SK-N-SH (cell line): ENCODE data around the gene ZSWIM7.

Experiments used
- CHD2 ChIP-seq: fragments of 150-350 bp; IDR thresholded peaks from 2 replicates; pipeline ENCODE4 v1.6.1; 2018; ENCODE audit warnings: low read length; ENCODE audit not compliant: partially characterized antibody
- CTCF ChIP-seq: fragments of 200-600 bp; sonication (generic); IDR thresholded peaks from 2 replicates; pipeline ENCODE4 v1.6.1; 2017; ENCODE audit warnings: antibody characterized with exemption, mild to moderate bottlenecking, moderate library complexity
- EP300 ChIP-seq, 2 experiments: IDR thresholded peaks; 2 replicates each; pipeline versions ENCODE4 v1.4.0 to v1.6.1; 2012; ENCODE audit warnings: borderline replicate concordance in 1 of 2, low read depth in 1 of 2, low read length in 1 of 2
- FOXM1 ChIP-seq: IDR thresholded peaks from 2 replicates; pipeline ENCODE4 v1.4.0; 2012; ENCODE audit warnings: low read depth, mild to moderate bottlenecking
- MAX ChIP-seq: IDR thresholded peaks from 2 replicates; pipeline ENCODE4 v1.4.0; 2012; ENCODE audit warnings: low read depth
- MXI1 ChIP-seq: IDR thresholded peaks from 2 replicates; pipeline ENCODE4 v1.6.1; 2012; ENCODE audit warnings: mild to moderate bottlenecking, low read depth, low read length, improper control_type of control experiment
- NRF1 ChIP-seq: IDR thresholded peaks from 2 replicates; pipeline ENCODE4 v1.6.1; 2012; ENCODE audit warnings: low read depth, mild to moderate bottlenecking, low read length
- POLR2AphosphoS5 ChIP-seq: IDR thresholded peaks from 2 replicates; pipeline ENCODE4 v1.6.1; 2012; ENCODE audit warnings: low read depth, low read length
- RAD21 ChIP-seq: IDR thresholded peaks from 2 replicates; pipeline ENCODE4 v1.6.1; 2012; ENCODE audit warnings: mild to moderate bottlenecking, low read length
- RCOR1 ChIP-seq: fragments of 150-350 bp; IDR thresholded peaks from 2 replicates; pipeline ENCODE4 v1.6.1; 2017; ENCODE audit warnings: antibody characterized with exemption, low read length
- SMC3 ChIP-seq: IDR thresholded peaks from 2 replicates; pipeline ENCODE4 v1.6.1; 2012; ENCODE audit warnings: low read depth, low read length, improper control_type of control experiment
- TEAD4 ChIP-seq: IDR thresholded peaks from 2 replicates; pipeline ENCODE4 v1.4.0; 2012; ENCODE audit warnings: mild to moderate bottlenecking, borderline replicate concordance; ENCODE audit not compliant: insufficient read depth
- USF1 ChIP-seq: IDR thresholded peaks from 2 replicates; pipeline ENCODE4 v1.4.0; 2012; ENCODE audit warnings: low read depth, borderline replicate concordance
- YY1 ChIP-seq: IDR thresholded peaks from 2 replicates; pipeline ENCODE4 v1.4.0; 2012; ENCODE audit warnings: low read depth, mild to moderate bottlenecking

- no peak for TF ChIP-seq POLR2AphosphoS5
- no peak for TF ChIP-seq USF1
- no peak for TF ChIP-seq FOXM1
- TF ChIP-seq RAD21, result no peak
- no peak for TF ChIP-seq CTCF
- TF ChIP-seq YY1, result no peak
- TF ChIP-seq SMC3, result no peak
- no peak for TF ChIP-seq CHD2
- TF ChIP-seq MXI1, result no peak
- no peak for TF ChIP-seq TEAD4
- no peak for TF ChIP-seq RCOR1
- no peak for TF ChIP-seq MAX
- TF ChIP-seq EP300 (IDR thresholded peaks at IDR 0.05; ENCODE audit: borderline replicate concordance in 1 of 2, low read depth in 1 of 2, low read length in 1 of 2), result no peak
- no peak for TF ChIP-seq NRF1
Observed at GRCh38 chr17:15998031-15998562, 1.4 kb downstream of the ZSWIM7 start.
